Vagina (tissue), 2 donors: Measurements from ENCODE around the gene ALOXE3.

Experiments used
- POLR2A ChIP-seq, 2 donors: fragments of 450-650 bp; IDR thresholded peaks; one replicate each; pipeline ENCODE4 v1.6.1; 2017; ENCODE audit warnings: antibody characterized with exemption in 2 of 2, mild to moderate bottlenecking in 2 of 2, moderate library complexity in 2 of 2
- TF ChIP-seq, protein P1 (sequence below), 3 experiments: fragments of 450-650 bp in 2 of 3; fragments of 200-600 bp in 1 of 3; sonication (generic) in 1 of 3; IDR thresholded peaks; one replicate each; pipeline ENCODE4 v1.5.1; 2017 to 2019; ENCODE audit warnings: antibody characterized with exemption in 3 of 3, mild to moderate bottlenecking in 2 of 3, moderate library complexity in 2 of 3

- no peak for TF ChIP-seq POLR2A (IDR thresholded peaks at IDR 0.05)
- TF ChIP-seq, protein P1, sequence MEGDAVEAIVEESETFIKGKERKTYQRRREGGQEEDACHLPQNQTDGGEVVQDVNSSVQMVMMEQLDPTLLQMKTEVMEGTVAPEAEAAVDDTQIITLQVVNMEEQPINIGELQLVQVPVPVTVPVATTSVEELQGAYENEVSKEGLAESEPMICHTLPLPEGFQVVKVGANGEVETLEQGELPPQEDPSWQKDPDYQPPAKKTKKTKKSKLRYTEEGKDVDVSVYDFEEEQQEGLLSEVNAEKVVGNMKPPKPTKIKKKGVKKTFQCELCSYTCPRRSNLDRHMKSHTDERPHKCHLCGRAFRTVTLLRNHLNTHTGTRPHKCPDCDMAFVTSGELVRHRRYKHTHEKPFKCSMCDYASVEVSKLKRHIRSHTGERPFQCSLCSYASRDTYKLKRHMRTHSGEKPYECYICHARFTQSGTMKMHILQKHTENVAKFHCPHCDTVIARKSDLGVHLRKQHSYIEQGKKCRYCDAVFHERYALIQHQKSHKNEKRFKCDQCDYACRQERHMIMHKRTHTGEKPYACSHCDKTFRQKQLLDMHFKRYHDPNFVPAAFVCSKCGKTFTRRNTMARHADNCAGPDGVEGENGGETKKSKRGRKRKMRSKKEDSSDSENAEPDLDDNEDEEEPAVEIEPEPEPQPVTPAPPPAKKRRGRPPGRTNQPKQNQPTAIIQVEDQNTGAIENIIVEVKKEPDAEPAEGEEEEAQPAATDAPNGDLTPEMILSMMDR (IDR thresholded peaks at IDR 0.05) = peak; percentile 55 to 89 (median 74)
These were observed 661 bp upstream of the ALOXE3 start for GRCh38 chr17:8118769-8119580.
